ENCODE results near the gene SLC26A4. TPM values are rescaled to one million over a fixed set of nuclear protein-coding genes. Genes with fewer than 3 reads are reported as not detected.

Gene SLC26A4
- total RNA-seq, 6 donors from 2014 or later = 0.11 to 1.0 (median 0.56) TPM

- no peaks in the 10 kb centered on the region for H3K4me1 ChIP-seq
- ATAC-seq (ENCODE audit: low FRiP score in 2 of 2) (no peak), DNase-seq (no peak)
- H3K9me3 ChIP-seq = no peaks in the 10 kb centered on the region
- H3K36me3 ChIP-seq = no peaks in the 10 kb centered on the region
- no peak overlapping the region for H3K27ac ChIP-seq
- 95 to 98% methylated on average over 2 of the region's 2 CpGs for WGBS, 2 donors
- TF ChIP-seq CTCF (IDR thresholded peaks at IDR 0.05) (no peak), POLR2AphosphoS5 (IDR thresholded peaks at IDR 0.05) (no peak), EP300 (IDR thresholded peaks at IDR 0.05) (no peak), POLR2A (IDR thresholded peaks at IDR 0.05) (no peak)
- no peaks in the 10 kb centered on the region for H3K27me3 ChIP-seq
- no peak overlapping the region for H3K4me3 ChIP-seq
These were observed 48.3 kb downstream of the SLC26A4 start for GRCh38 chr7:107708956-107709355.

- no peak overlapping the region for H3K27ac ChIP-seq
- no peaks in the 10 kb centered on the region for H3K4me1 ChIP-seq
- H3K36me3 ChIP-seq = no peaks in the 10 kb centered on the region
- H3K4me3 ChIP-seq = no peak overlapping the region
- 74 to 88% methylated on average over 1 of the region's 1 CpG for WGBS, 2 donors
- TF ChIP-seq CTCF (IDR thresholded peaks at IDR 0.05) (no peak), POLR2A (IDR thresholded peaks at IDR 0.05) (no peak), EP300 (IDR thresholded peaks at IDR 0.05) (no peak), POLR2AphosphoS5 (IDR thresholded peaks at IDR 0.05) (no peak)
- ATAC-seq (ENCODE audit: low FRiP score in 2 of 2) = no peak
- H3K27me3 ChIP-seq = no peaks in the 10 kb centered on the region
- no peak for DNase-seq
- no peaks in the 10 kb centered on the region for H3K9me3 ChIP-seq
These were observed 50.7 kb downstream of the SLC26A4 start for GRCh38 chr7:107711301-107711700.

DNA sequence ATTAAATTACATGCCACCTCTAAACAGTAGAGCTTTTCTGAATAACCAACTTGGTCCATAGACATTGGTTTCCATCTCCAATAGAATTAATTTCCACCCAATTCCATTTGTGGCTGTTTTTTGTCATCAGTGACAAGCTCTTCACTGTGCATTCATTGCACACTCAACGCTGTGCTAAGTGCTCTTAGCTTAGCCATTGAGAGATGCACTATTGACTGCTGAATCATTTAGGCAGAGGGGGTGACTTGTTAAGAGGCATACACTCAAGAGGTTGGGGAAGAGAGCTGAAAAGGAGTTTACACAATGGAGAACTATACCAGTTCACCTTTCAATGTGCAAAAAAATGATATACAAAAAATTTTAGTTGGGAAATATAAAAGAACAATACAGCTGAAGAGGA lies 51.4 kb downstream of the SLC26A4 start:
- H3K4me3 ChIP-seq = no peak overlapping the region
- 61 to 78% methylated on average over 1 of the region's 1 CpG for WGBS, 2 donors
- H3K36me3 ChIP-seq = no peaks in the 10 kb centered on the region
- no peaks in the 10 kb centered on the region for H3K27me3 ChIP-seq
- no peaks in the 10 kb centered on the region for H3K4me1 ChIP-seq
- TF ChIP-seq CTCF (IDR thresholded peaks at IDR 0.05) = no peak
- TF ChIP-seq POLR2AphosphoS5 (IDR thresholded peaks at IDR 0.05) = no peak
- TF ChIP-seq POLR2A (IDR thresholded peaks at IDR 0.05) = no peak
- no peak for TF ChIP-seq EP300 (IDR thresholded peaks at IDR 0.05)
- ATAC-seq (ENCODE audit: low FRiP score in 2 of 2) = no peak
- no peak overlapping the region for H3K27ac ChIP-seq
- no peak for DNase-seq
- H3K9me3 ChIP-seq = no peaks in the 10 kb centered on the region

GRCh38 chr7:107712896-107713295 lies 52.3 kb downstream of the SLC26A4 start:
- ATAC-seq (ENCODE audit: low FRiP score in 2 of 2) (no peak), DNase-seq (no peak)
- no peaks in the 10 kb centered on the region for H3K9me3 ChIP-seq
- no peaks in the 10 kb centered on the region for H3K27me3 ChIP-seq
- H3K36me3 ChIP-seq = no peaks in the 10 kb centered on the region
- TF ChIP-seq CTCF (IDR thresholded peaks at IDR 0.05) = no peak
- TF ChIP-seq POLR2A (IDR thresholded peaks at IDR 0.05) = no peak
- H3K4me1 ChIP-seq = no peaks in the 10 kb centered on the region
- WGBS, 2 donors = 90 to 94% methylated on average over 1 of the region's 1 CpG
- H3K27ac ChIP-seq = no peak overlapping the region
- no peak overlapping the region for H3K4me3 ChIP-seq

- Histone ChIP-seq H3K27me3 (no peaks in the 10 kb centered on the region), H3K36me3 (no peaks in the 10 kb centered on the region), H3K27ac (no peak overlapping the region), H3K4me3 (no peak overlapping the region), H3K4me1 (no peaks in the 10 kb centered on the region), H3K9me3 (no peaks in the 10 kb centered on the region)
- DNase-seq (no peak), ATAC-seq (ENCODE audit: low FRiP score in 2 of 2) (no peak)
- TF ChIP-seq EP300 (IDR thresholded peaks at IDR 0.05) (no peak), POLR2A (IDR thresholded peaks at IDR 0.05) (no peak), POLR2AphosphoS5 (IDR thresholded peaks at IDR 0.05) (no peak), CTCF (IDR thresholded peaks at IDR 0.05) (no peak)
- 81 to 87% methylated on average over 6 of the region's 6 CpGs for WGBS, 2 donors
These were observed 54.9 kb downstream of the SLC26A4 start for GRCh38 chr7:107715531-107715930.
